Epidermal melanocyte (primary cell): ENCODE data around the gene CACNB2.

Experiments
- DNase-seq: peaks from one replicate; pipeline ENCODE4 v3.0.0; 2011; ENCODE audit warnings: low spot score; ENCODE audit not compliant: insufficient read length

Gene CACNB2

DNA sequence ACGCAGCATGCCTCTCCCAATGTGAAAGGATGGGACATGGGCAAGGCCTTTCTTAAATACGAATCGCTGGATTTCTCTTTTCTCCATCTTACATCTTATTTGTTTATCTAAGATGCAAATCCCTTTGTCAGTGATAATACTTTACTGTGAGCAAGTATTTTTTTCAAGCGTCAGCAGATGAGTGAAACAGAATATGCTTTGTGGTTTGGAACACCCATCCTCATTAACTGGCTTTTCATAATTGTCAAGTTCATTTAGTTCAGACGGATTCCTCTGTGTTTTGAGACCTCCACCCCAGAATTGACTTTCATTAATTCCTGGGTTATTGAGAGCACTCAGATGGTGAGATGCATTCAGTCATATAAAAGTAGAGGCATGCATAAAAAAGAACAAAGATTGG lies 361.4 kb downstream of the CACNB2 start:
- DNase-seq = no peak

DNA sequence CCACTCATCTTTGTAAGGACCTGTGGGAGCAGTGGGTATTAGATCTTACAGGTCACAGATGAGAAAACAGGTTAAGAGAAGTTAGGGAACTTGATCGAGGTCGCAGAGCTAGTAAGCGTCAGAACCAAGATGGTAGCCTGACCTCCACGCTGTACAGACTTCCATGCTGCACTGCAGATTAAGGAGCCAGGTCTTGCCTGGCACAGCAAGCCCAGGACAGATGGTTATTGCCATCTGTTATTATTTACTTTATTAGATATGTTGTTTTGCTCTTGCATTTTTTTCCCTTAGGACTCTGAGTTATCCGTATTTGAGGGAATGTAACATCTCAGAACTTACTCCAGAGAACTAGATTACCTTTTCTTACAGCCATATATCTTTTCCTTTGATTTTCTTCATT lies 363.9 kb downstream of the CACNB2 start:
- DNase-seq = no peak

DNA sequence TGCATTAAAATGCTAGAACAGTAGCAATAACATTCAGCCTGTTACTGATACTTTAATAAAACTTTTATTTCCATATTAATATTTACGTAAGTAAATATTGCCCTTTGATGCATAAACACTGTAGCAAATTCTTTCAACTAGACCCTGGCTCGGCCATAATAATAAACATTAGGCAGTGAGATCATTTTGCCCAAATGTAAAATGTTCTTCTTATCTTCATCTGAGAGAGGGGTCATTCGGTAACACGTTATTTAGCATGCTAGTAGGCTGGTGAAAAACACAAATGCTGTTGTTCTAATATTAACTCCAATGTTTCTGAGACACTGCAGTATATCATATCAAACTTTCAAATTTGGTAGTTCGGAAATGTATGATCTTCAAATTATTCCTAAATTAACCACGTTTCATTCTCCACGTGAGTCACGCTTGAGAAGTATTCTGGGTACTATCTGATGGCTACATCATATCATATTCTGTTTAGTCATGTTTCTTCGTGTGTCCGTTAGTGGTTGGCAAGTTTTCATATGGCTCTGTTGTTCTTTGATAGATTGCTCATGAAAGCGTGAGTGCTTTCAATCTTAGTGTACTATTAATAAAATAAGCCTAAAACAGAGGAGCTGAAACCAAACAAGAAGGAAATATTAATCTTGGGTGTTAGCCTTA lies 365.4 kb downstream of the CACNB2 start:
- DNase-seq = no peak

DNA sequence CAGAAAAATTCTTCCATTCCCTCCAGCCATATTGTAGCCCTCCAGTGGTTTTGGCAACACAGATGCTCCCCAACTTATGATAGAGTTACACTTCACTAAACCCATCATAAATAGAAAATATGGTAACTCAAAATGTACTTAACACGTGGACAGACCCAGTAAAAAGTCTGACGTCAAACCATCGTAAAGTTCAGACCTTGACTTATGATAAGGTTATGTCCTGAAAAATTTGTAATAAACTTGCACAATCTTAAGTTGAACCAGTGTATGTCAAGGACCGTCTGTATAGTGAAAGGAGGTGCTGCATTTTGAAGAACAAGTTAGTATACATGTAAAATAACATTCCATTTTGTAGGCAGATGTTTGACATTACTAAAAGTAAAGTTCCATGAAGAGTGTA lies 368.4 kb downstream of the CACNB2 start:
- DNase-seq = no peak

DNA sequence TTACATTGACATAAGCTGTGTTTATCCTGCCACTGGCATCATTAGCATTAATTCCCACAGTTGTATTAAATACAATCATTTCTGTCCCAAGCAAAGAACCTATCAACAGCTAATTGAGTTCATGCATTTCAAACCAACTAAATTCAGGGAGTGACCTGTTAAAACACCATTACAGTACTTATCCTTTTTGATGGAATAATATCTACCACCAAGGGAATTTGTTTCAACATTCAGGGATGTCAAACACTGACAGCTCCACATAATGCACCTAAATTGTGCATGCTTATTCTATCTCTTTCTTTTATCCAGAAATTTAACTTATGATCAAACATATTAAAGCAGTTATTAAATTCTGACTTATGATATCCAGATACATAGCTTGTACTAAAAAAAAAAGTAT lies 374.3 kb downstream of the CACNB2 start:
- DNase-seq = no peak

DNA sequence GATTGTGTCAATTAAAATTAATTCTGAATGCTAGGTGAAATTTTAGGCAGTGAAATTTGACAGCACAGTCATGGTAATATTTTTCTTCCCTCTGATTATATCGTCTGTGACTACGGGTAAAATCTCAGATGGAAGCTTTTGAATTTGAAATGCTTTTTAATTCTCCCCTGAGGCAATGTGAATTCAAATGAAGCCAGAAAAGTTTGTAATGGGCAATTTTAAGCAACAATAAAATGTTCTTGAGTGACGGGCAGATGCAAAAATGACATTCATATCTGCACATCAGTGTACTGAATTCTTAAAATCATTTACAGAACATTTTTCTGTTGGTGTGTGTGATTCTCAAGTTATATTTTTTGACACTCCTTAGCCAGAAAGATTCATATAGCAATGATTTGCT lies 376.6 kb downstream of the CACNB2 start:
- DNase-seq = no peak

DNA sequence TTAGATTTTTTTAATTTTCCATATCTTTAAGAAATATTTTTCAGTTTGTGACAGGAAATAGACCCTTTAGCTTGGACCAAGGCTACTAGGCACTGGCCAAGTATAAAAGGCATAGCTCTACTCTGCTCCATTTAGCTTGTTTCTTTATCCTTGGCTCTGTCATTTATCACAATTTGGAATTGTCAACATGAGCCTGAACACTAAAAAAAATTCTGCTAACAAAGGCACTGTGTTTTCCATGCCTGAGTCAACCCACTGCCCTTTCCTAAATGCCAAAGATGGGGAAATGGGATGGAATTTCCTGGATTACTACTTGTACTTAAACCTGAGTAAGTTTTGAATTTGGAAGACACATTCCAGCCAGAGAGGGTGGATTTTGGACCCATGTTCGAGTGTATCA lies 382.8 kb downstream of the CACNB2 start:
- DNase-seq = no peak

DNA sequence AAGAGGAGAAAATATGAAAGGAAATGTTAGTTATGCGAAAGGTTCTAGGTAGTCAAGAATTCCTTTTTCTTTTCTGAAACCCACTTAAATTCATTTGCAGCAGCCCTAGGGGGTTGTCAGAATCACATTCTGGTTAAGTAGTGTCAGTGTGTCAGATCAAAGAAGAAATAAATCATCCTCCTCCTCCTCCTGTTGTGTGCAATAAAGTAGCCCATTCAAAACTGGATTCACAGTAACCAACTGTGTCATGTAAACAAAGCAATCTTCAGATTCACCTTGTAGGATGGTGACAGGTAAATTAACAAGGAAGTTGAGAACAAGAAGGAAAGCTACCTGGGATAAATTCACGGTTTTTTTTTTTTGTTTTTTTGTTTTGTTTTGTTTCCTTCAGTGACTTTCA lies 383.6 kb downstream of the CACNB2 start:
- no peak for DNase-seq

DNA sequence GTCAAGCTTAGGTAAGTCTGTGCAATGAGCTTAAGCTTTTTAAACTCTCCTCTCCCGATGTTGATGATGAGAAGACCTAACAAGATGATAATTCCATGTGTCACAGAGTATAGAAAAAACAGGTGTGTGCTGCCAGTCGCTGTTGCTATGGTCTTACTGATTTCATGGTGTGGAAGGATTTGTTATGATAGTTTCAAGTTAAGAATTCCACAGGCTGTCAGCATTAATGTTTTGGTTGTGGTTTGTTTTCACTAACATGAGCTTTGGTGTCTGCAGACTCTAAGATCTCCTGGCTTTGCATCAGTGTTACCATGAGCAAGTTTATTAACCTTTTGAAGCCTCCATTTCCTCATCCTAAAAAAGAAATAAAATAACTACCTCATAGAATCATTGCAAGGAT lies 387.5 kb downstream of the CACNB2 start:
- no peak for DNase-seq

DNA sequence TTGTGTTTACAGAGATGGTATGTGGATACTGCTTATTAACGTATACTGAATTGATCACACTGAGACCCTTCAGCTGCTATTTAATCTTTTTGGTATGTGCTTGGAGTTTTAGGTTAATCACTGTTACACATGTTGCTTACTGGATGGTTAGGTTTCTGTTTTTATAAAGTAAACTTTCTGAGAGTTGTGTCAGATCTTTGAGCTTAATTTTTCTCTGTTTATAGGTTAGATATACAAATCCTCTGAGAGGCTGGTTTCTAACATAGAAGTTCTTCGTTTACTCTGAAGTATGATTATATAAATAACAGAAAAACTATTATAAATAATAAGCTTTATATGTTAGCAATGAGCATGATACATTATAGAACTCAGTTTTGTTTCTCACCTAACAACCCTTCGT lies 388.1 kb downstream of the CACNB2 start:
- no peak for DNase-seq

DNA sequence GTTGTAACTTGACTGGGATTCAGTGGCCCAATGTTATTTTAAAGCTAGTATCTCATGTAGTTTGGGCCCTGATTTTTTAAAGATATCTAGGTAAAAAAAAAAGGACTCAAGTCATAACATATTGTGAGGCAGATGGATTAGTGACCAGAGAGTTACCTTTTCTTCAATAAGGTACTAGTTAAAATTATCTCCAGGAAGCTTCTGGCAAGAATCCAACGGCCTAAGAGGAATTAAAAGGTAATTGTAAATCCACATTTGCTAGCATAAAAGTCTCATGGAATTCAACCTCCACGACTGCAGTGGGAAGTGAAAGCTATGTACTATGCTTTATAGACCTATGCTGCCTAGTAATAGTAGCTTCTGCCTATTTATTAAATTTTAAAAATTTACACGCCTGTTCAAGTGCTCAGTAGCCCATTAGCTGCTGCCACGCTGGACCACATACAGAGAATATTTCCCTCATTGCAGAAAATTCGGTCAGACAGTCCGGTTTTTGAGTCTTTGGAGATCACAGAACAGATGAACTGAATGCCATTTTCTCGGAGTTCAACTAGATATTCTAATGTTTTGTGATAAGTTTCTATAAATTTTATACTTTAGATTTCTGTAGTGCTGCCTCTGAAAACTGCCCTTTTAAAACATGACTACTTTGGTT lies 392.8 kb downstream of the CACNB2 start:
- no peak for DNase-seq

DNA sequence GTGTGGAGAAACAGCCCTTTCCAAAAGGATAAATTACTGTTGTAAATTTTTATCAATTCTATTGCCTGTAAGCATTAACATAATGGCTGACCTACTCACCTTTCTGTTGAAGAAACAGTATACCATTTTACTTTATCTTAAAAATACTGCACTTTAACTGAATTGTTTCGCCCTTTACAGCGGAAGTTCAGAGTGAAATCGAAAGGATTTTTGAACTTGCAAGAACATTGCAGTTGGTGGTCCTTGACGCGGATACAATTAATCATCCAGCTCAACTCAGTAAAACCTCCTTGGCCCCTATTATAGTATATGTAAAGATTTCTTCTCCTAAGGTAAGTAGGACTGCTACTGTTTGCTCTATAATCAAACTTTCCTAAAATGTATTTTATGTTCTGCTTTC lies 393.7 kb downstream of the CACNB2 start:
- no peak for DNase-seq

DNA sequence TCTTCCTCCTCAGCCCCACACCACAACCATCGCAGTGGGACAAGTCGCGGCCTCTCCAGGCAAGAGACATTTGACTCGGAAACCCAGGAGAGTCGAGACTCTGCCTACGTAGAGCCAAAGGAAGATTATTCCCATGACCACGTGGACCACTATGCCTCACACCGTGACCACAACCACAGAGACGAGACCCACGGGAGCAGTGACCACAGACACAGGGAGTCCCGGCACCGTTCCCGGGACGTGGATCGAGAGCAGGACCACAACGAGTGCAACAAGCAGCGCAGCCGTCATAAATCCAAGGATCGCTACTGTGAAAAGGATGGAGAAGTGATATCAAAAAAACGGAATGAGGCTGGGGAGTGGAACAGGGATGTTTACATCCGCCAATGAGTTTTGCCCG lies 399.1 kb downstream of the CACNB2 start:
- DNase-seq = no peak

DNA sequence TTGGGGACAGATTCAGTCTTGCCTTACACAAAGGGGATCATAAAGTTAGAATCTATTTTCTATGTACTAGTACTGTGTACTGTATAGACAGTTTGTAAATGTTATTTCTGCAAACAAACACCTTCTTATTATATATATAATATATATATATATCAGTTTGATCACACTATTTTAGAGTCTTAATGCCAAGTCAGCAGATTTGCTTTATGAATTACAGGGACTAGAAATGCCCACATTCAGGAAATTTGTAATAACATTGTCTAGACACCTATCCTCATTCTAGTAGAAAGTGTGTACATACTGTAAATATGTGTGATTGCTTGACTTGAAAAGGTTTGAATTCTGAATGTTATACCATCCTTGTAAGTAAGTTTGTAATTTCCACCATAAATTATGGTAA lies 400.0 kb downstream of the CACNB2 start:
- DNase-seq = no peak

DNA sequence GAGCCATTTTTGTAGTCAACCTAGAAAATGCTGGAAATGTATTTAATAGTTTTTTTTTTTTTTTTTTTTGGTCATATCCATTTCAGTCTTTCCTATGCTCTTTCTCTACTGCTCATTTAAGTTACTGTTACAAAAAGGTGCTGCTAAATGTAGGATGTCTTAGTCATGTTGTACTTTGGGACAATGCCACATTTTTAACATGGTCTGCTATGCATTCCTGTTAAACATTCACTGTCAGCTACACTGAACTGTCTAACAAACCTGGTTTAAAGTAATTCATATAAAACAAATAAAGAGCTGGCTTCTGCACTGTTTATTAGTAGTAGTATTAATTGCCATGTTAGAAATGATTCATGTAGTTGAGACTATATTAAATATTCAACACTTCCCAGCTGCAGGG lies 402.6 kb downstream of the CACNB2 start:
- no peak for DNase-seq

DNA sequence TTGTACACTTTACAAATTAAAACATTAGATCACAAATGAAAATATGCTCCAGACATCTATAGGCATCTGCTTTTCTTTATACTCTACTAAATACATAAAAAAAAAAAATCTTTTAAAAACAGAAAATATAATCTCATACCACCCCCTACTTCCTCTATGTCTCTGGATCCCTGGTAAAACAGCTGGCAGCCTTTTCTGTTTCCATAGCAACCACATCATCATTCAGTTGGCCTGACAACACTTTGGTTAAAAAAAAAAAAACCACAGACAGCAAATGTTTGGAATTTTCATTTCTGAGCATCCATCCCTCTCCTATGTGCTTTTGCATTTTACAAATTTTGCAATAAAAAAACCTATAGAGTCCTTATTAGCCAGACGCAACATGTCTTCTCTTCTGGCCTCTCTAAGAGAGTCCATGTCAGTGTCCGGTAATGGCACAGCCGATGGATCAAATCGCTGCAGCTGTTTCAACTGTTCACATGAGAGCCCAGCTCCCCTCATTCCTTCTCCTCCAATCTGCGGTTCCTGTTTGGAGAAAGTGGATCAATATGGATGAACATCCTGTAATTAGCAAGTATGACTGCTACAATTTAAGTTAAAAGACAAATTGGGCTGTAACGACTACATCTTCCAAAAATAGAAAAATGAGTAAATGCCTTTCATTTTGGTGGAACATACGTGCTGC lies 405.5 kb downstream of the CACNB2 start:
- DNase-seq = no peak

DNA sequence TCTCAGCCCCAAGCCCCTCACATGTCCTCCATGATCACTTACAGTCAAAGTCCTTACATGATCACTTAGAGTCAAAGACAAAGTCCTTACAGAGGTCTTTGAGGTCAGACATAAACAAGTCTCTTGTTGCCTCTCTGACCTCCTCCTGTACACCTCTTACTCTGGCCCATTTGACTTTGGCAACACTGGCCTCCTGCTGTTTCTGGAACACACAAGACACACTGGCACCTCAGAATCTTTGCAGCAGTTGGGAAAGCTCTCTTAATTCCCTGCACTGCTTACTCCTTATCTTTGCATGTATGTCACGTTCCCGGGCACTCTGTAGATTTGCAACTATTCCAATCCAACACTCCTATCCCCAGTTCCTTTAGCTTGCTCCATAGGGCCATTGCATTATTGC lies 408.9 kb downstream of the CACNB2 start:
- no peak for DNase-seq

DNA sequence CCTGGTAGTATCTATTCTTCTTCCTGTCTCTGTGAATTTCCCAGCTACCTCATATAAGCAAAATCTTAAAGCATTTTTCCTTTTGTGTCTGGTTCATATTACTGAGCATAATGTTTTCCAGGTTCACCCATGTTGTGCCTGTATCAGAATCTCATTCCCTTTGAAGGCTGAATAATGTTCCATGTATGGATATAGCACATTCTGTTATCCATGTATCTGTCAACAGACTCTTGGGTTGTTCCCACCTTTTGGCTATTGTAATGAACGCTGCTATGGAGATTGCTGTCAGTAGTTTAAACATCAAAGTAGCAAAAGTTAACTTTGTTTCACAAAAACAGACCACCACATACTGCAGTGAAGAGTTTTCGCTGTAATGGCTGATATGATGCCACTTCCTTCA lies 411.2 kb downstream of the CACNB2 start:
- DNase-seq = no peak

DNA sequence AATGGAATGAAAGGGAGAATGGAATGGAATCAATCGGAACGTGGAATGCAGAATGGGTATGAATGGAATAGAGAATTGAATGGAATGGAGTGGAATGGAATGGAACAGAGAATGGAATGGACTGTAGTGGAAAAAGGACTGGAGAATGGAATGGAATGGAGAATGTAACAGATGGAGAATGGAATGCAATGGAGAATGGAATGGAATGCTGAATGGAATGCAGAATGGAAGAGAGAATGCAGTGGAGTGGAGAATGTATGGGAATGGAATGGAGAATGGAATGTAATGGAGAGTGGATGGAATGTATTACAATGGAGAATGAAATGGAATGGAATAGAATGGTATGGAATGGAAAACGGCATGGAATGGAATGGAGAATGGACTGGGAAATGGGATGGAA lies 414.3 kb downstream of the CACNB2 start:
- no peak for DNase-seq

DNA sequence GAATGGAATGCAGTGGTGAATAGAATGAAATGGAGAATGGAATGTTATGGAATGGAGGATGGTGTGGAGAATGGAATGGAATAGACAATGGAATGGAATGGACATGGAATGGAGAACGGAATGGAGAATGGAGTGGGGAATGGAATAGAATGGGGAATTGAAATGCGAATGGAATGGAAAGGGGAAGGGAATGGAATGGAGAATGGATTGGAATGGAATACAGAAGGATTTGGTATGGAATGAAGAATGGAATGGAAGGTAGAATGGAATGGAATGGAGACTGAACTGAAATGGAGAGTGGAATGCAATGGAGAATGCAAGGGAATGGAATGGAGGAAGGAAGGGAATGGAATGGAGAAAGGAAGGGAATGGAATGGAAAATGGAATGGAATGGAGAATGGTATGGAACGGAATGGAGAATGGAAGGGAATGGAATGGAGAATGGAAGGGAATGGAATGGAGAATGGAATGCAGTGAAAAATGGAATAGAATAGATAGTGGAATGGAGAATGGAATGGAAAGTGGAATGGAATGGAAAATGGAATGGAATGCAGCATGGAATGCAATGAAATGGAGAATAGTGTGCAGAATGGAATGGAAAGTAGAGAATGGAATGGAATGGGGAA lies 416.4 kb downstream of the CACNB2 start:
- DNase-seq = no peak

DNA sequence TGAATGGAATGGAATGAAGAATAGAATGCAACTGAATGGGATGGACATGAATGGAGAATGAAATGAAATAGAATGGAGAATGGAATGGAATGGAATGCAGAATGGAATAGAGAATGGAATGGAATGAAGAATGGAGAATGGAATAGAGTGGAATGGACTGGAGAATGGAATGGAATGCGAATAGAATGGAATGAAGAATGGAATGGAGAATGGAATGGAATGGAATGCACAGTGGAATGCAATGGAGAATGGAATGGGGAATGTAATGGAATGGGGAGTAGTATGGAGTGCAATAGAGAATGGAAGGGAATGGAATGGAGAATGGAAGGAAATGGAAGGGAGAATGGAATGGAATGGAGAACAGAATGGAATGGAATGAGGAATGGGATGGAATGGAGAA lies 417.7 kb downstream of the CACNB2 start:
- no peak for DNase-seq

DNA sequence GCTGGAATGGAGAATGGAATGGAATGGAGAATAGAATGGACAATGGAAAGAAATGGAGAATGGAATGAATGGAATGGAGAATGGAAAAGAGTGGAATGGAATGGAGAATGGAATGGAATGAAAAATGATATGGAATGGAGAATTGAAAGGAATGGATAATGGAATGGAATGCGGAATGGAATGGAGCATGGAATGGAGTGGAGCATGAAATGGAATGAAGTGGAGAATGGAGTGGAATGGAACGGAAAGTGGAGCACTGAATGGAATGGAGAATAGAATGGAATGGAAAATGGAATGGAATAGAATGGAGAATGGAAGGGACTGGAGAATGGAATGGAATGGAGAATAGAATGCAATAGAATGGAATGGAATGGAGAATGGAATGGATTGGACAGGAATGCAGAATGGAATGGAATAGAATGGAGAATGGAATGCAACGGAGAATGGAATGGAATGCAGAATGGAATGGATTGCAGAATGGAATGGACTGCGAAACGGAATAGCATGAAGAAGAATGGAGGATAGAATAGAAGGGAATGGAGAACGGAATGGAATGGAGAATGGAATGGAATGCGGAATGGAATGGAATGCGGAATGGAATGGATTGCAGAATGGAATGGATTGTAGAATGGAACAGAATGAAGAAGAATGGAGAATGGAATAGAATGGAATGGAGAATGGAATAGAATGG lies 421.8 kb downstream of the CACNB2 start:
- no peak for DNase-seq
